ENCODE data around the gene DNASE1L2.

- no peak for TF ChIP-seq ZBTB33 (IDR thresholded peaks at IDR 0.05)
- no peak for TF ChIP-seq ZNF274 (IDR thresholded peaks at IDR 0.05; ENCODE audit: insufficient read depth, insufficient read length)
- TF ChIP-seq FOXM1 (IDR thresholded peaks at IDR 0.05; ENCODE audit: low read depth, low read length), result no peak
- no peak for TF ChIP-seq BACH1 (IDR thresholded peaks at IDR 0.05; ENCODE audit: borderline replicate concordance)
- TF ChIP-seq CREB1 (IDR thresholded peaks at IDR 0.05; ENCODE audit: low read depth), result no peak
- TF ChIP-seq CHD1 (IDR thresholded peaks at IDR 0.05; ENCODE audit: low read depth, low read length), result no peak
- TF ChIP-seq CTCF (IDR thresholded peaks at IDR 0.05 in 2 of 3, conservative IDR thresholded peaks at IDR 0.05 in 1 of 3; ENCODE audit: control insufficient read depth in 2 of 3, extremely low read depth in 1 of 3, insufficient read depth in 1 of 3, low read depth in 3 of 3, low read length in 3 of 3), result no peak
- TF ChIP-seq ETV6 (conservative IDR thresholded peaks at IDR 0.05 in 1 of 2, IDR thresholded peaks at IDR 0.05 in 1 of 2; ENCODE audit: borderline replicate concordance in 1 of 2, low read depth in 1 of 2), result no peak
- no peak for TF ChIP-seq ZNF24 (IDR thresholded peaks at IDR 0.05)
- no peak for TF ChIP-seq GABPA (IDR thresholded peaks at IDR 0.05; ENCODE audit: low read depth)
- TF ChIP-seq ZBED1 (IDR thresholded peaks at IDR 0.05; ENCODE audit: borderline replicate concordance), result no peak
Observed at GRCh38 chr16:2278272-2278608, 42.0 kb downstream of the DNASE1L2 start.

All from GM12878 (cell line).